GM21717 (cell line): ENCODE data around the gene BHLHA15.

ENCODE experiments used
- ATAC-seq: cut with Tn5 transposase; IDR thresholded peaks from one replicate; pipeline ENCODE4 v1.9.1; 2021; ENCODE audit warnings: mild to moderate bottlenecking, moderate library complexity; ENCODE audit not compliant: unreplicated experiment

BHLHA15 gene

DNA sequence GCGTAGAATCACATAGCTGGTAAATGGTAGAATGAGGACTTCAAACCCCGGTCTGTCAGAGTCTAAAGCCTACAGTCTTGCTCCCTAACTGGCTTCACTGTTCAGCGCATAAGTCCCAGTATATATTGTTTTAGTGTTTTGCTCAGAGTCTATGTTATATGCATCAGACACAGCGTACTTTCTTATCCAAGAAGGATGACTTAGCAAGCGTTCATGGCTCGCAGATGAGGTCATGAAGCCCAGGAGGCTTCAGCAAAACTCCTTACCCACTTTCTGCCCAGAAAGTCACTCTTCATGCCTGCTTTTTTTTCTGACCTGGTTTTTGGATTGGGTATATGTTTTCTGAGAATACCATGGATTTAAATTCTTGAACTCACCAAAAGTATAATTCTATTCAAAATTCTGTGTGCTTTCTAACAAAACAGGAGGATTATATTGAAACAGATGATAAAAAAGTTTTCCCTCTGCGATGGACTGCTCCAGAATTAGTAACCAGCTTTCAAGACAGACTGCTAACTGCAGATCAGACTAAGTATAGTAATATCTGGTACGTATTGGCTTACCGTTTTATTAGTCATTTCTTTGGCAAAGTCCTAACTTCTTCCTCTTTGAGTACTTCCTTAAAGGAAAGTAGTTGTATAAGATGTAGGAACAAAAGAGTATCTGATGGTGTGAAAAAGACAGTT is 24.6 kb upstream of the BHLHA15 start:
- ATAC-seq: no peak

GRCh38 chr7:98187138-98187502 is 24.1 kb upstream of the BHLHA15 start:
- ATAC-seq: no peak

DNA sequence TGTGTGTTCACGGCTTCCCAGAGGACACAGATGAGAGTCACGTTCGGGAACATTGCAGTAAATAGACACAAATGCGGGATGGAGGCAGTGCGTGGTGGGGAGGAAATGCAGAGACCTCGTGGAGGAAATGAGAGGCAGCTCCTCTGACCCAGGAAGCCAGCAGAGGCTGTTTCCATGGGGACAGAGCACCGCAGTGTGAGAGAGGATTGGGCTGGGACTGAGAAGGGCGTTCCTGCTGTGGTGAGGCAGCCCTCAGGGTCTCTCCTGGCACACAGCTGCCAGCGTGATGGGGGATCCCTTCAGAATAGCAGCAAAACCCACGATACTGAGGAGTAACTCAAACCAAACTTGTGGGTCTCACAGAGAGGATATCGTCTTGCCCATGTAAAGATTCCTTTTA is 21.7 kb upstream of the BHLHA15 start:
- no peak for ATAC-seq

DNA sequence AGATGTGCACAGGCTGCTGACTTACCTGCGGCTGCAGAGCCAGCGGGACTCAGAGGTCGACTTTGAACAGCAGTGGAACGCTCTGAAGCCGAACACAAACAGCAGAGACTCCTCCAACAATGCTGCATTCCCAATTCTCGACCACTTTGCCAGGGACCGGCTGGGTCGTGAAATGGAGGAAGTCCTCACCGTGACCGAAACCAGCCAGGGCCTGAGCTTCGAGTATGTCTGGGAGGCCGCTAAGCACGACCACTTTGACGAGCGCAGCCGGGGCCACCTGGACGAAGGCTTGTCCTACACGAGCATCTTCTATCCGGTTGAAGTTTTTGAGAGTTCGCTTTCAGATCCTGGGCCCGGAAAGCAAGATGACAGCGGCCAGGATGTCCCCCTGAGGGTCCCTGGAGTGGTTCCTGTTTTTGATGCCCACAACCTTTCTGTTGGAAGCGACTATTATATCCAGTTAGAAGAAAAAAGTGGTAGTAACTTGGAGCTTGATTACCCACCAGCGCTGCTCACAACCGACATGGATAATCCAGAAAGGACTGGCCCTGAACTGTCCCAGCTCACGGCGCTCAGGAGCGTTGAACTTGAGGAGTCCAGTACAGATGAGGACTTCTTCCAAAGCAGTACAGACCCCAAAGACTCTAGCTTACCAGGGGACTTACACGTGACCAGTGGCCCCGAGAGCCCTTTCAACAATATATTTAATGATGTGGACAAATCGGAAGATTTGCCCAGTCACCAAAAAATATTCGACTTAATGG is 19.4 kb upstream of the BHLHA15 start:
- no peak for ATAC-seq

DNA sequence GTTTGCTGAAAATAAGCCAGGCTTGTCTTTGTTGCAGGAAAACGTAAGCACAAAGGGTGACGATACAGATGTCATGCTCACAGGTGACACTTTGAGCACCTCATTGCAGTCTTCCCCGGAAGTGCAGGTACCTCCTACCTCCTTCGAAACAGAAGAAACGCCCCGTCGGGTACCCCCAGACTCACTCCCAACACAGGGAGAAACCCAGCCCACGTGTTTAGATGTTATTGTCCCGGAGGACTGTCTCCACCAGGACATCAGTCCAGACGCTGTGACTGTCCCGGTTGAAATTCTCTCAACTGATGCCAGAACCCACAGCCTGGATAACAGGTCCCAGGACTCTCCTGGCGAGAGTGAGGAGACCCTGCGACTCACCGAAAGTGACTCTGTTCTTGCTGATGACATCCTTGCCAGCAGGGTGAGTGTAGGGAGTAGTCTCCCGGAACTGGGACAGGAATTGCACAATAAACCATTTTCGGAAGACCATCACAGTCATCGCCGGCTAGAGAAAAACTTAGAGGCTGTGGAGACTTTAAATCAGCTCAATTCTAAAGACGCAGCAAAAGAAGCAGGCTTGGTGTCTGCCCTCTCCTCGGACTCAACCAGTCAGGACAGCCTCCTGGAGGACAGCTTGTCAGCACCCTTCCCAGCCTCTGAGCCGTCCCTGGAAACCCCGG is 18.3 kb upstream of the BHLHA15 start:
- no peak for ATAC-seq

- no peak for ATAC-seq
Observed at GRCh38 chr7:98193474-98194180, 17.6 kb upstream of the BHLHA15 start.

DNA sequence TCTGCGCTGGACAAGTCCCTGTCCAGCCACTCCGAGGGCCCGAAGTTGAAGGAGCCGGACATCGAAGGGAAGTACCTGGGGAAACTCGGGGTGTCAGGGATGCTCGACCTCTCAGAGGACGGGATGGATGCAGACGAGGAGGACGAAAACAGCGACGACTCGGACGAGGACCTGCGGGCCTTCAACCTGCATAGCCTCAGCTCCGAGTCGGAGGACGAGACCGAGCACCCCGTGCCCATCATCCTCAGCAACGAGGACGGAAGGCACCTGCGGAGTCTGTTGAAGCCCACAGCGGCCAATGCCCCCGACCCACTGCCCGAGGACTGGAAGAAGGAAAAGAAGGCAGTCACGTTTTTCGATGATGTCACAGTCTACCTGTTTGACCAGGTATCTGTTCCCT is 17.1 kb upstream of the BHLHA15 start:
- no peak for ATAC-seq

- no peak for ATAC-seq
Observed at GRCh38 chr7:98194672-98195457, 16.4 kb upstream of the BHLHA15 start.

DNA sequence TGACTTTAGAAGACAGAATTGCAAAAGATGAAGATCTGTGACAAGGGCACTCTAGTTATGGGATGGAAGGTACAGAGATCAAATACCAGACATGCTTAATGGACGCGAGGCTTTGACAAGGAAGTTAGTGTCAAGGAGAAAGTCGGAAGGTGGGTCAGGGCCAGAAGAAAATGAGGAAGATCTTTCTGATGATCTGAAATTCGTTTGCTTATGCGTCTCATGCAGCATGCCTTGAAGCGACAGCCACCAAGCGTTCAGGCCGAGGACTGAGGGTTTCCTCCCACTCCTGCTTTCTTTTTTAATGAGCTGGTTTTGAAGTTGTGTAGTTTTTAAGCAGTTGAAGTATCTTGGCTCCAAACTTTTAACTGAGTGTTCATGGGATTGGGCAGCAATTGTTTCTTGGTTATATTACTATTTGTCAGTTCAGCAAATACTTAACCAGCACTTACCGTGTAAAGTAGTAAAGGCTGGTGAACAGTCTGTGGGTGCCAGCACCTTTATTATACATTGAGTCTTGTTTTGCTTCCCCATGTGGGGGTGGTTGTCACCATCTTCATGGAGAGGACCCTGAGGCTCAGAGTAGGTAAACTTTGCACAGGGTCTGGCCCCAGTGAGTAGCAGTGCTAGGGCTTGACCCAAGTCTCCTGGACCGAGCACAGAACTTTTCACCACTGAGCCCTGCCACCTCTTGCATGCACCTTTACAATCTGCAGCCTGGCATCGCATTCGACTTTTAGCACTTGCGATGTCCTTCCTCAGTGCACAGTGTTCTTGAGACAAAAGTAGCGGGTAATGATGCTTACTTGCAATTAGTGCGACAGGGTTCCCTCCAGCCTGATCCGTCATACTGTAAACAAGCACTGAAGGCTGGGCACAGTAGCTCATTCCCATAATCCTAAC is 14.3 kb upstream of the BHLHA15 start:
- no peak for ATAC-seq

DNA sequence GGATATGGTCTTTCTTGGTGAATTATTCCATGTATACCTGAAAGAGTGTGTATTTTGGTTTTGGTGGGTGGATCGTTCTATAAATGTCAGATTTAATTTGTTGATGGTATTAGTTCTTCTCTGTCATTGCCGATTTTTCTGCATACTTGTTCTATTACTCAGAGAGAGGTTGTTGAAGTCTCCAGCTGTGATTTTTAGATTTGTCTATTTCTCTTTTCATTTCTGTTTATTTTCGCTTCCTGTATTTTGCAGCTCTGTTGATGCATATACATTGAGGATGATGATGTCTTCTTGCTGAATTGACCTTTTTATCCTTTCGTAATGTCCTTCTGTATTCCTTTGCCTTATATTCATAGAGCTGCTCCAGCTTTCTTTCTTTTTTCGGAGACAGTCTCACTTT is 12.1 kb upstream of the BHLHA15 start:
- ATAC-seq: no peak

GRCh38 chr7:98200364-98200763 is 10.9 kb upstream of the BHLHA15 start:
- peak; percentile 43 for ATAC-seq

DNA sequence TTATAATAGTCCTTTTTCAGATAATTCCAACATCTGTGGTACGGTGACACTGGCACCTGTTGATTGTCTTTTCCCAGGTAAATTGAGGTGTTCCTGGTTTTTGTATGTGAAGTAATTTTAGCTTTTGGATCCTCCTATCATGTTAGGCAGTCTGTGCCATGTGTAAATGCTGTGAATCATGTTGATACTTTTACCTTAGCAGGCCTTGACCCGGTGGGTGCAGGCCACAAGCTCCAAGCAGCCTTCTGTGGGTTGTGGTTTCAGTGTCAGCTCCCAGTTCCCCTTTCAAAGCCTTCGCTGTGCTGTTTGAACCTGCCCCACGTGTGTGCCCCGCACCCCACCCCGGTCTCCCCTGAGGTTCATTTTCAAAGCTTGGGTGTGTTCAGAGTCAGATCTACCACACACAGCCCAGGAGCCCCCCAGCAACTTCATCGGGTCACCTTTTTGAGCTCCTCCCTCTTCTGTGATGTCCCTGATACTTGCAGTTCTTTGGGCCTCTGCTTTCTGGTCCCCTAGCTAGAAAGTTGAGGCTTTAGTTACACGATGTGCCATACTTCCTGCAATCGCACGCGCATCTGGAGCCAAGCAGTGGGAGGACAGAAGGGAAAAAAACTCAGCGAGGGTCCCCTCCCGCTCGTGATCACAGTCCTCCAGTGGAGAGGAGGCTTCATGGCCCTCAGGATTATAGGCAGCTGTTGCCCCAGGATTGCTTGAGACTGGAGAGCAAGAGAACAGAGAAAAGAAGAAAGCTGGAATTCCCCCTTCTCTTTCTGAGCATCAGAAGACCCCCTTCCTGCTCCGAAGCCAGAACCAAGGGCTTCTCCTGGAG is 8.7 kb upstream of the BHLHA15 start:
- ATAC-seq: peak; percentile 88

GRCh38 chr7:98203261-98203963 is 7.8 kb upstream of the BHLHA15 start:
- peak; percentile 41 for ATAC-seq

DNA sequence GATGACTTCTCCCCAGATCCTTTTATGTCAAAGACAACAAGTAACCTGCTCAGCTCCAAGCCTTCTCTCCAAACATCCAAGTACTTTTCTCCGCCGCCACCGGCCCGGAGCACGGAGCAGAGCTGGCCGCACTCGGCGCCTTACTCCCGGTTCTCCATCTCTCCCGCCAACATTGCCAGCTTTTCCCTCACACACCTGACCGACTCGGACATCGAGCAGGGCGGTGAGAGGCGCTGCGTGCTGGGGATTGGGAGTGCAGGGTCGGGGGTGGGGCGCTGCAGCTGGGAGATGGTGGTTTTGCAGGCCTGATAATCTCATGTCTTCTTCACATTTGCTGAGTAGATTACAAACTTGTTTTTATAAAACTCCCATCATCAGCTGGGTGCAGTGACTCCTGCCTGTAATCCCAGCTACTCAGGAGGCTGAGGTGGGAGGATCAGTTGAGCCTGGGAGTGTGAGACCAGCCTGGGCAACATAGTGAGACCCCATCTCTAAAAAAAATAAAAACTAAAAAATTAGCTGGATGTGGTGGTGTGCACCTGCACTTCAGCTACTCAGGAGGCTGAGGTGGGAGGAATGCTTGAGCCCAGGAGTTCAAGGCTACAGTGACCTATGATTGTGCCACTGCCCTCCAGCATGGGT is 7.2 kb upstream of the BHLHA15 start:
- no peak for ATAC-seq

DNA sequence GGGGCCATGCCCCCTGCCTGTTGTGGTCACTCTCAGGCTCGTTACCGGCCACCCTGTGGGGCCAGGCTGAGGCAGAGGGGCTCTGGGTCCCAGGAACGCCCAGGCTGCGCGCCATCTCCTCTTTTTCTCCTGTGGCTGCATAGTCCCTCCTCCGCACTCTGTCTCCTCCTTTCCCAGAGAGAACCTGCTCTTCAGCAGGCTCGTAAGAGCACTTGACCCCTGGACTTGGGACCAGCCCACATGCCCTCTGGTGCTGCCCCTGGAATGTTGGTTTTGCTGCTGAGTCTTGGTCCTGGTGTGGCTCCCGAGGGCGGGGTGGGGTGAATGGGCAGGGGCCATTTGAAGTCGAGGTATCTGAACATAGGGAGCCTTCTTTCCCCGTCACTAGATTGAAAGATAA is 6.6 kb upstream of the BHLHA15 start:
- ATAC-seq: no peak

DNA sequence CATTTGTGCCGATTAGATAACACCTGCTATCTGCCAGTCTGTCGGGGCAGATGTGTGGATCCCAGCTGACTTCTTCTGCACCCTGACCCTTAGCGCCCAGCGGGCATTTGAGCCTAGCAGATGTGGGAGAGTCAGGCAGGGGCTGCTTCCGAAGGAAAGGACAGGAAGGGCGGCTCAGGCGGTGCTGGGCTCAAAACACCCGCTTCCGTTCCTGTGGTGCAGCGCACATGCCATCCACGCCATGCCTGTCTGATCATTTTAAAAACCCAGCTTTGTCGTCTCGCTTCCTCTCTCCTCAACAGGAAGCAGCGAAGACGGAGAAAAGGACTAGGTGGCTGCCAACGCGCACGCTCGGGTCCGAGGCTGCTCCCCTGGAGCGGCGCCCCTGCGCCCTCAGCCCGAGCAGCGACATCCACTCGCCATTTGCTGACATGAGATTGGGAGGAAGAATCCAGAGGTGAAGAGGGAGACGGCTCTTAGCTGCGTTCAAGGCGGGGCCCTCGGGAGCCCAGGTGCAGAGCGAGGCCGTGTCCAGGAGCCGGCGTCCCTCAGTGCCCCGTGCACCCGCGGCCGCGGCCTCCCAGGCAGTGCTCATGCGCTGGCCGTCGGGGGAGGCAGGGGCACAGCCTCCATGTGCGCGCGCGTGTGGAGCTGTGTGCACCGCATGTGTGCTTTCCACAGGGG is 5.9 kb upstream of the BHLHA15 start:
- ATAC-seq: no peak
